Erythroblast (primary cell): ENCODE data around the gene HTR2A.

ENCODE experiments used
- GATA1 ChIP-seq: IDR thresholded peaks from 2 replicates; pipeline ENCODE4 v1.6.1; 2011; ENCODE audit warnings: low read depth, mild to moderate bottlenecking, control low read depth, low read length, moderate library complexity
- POLR2A ChIP-seq: IDR thresholded peaks from 2 replicates; pipeline ENCODE4 v1.6.1; 2011; ENCODE audit warnings: mild to moderate bottlenecking, low read length

- TF ChIP-seq POLR2A (no peak), GATA1 (no peak)
These were observed 15.2 kb downstream of the HTR2A start for GRCh38 chr13:46881621-46882020.
